CD4-positive, alpha-beta T cell treated with Interleukin-6 for 4 hours (primary cell): ENCODE measurements around the gene CANT1.

Source experiments
- DNase-seq: peaks from one replicate; pipeline ENCODE4 v3.0.0-alpha.2; 2020; ENCODE audit warnings: mixed read lengths

Gene CANT1

GRCh38 chr17:79009397-79010303, at the start of gene CANT1:
CANT1 (minus strand) TSS chr17:79009764; CDS start chr17:78997622, 12,142 bp downstream.
- peak; percentile 89 for DNase-seq

DNA sequence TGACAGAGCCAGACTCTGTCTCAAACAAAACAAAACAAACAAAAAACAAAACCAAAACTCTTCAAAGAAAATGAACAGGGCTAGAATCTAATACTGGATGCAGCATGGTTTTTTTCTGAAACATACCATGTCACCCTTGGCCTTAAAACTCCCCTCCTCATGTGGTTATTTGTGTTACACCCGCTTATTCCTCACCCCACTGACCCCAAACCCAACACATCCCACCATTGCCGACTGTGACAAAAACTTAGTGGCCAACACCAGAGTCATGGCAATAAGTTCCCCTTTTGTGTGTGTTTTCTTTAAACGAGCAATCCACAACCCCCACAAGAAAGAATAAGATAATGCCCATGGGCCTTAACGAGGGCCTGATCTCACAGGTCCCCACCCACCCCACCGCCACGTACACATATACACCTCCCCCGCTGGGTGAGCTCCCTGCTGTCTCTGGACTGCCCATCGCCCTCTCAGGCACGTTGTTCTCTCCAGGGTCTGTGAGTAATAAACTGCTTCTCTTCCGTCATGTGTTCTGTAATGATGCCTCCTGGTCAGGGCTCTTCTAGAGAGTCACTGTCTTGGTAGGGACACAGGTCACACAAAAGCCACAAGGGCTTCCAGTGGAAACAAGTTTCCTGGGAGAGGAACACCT, 48.3 kb upstream of the CANT1 start:
- no peak for DNase-seq

DNA sequence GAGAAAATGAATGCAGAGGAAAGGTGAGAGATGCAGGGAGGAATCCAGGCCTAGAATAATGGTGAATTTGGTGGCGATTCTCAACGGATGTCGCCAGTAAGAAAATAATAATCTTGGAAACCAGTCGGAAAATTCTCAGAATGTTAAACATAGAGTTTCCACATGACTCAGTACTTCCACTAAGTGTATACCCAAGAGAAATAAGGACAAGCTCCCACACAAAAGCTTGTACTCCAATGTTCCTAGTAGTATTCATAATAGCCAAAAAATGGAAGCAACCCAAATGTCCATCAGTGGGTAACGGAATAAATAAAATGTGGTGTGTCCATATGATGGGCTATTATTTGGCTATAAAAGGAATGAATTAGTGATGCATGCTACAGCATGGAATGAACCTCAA, 45.6 kb upstream of the CANT1 start:
- DNase-seq = no peak

- DNase-seq = no peak
Observed at GRCh38 chr17:79054200-79054960, 44.8 kb upstream of the CANT1 start.

- no peak for DNase-seq
Observed at GRCh38 chr17:79053251-79053925, 43.8 kb upstream of the CANT1 start.

- no peak for DNase-seq
Observed at GRCh38 chr17:79052131-79052530, 42.6 kb upstream of the CANT1 start.

GRCh38 chr17:79051306-79051705, 41.7 kb upstream of the CANT1 start:
- no peak for DNase-seq

GRCh38 chr17:79050551-79050950, 41.0 kb upstream of the CANT1 start:
- no peak for DNase-seq

GRCh38 chr17:79049821-79050220, 40.3 kb upstream of the CANT1 start:
- DNase-seq = no peak

- DNase-seq = no peak
Observed at GRCh38 chr17:79048826-79049755, 39.5 kb upstream of the CANT1 start.

DNA sequence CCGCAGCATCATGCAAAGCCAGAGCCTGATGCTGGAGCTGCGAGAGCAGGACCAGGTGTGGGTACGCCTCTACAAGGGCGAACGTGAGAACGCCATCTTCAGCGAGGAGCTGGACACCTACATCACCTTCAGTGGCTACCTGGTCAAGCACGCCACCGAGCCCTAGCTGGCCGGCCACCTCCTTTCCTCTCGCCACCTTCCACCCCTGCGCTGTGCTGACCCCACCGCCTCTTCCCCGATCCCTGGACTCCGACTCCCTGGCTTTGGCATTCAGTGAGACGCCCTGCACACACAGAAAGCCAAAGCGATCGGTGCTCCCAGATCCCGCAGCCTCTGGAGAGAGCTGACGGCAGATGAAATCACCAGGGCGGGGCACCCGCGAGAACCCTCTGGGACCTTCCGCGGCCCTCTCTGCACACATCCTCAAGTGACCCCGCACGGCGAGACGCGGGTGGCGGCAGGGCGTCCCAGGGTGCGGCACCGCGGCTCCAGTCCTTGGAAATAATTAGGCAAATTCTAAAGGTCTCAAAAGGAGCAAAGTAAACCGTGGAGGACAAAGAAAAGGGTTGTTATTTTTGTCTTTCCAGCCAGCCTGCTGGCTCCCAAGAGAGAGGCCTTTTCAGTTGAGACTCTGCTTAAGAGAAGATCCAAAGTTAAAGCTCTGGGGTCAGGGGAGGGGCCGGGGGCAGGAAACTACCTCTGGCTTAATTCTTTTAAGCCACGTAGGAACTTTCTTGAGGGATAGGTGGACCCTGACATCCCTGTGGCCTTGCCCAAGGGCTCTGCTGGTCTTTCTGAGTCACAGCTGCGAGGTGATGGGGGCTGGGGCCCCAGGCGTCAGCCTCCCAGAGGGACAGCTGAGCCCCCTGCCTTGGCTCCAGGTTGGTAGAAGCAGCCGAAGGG, 38.6 kb upstream of the CANT1 start:
- no peak for DNase-seq

DNA sequence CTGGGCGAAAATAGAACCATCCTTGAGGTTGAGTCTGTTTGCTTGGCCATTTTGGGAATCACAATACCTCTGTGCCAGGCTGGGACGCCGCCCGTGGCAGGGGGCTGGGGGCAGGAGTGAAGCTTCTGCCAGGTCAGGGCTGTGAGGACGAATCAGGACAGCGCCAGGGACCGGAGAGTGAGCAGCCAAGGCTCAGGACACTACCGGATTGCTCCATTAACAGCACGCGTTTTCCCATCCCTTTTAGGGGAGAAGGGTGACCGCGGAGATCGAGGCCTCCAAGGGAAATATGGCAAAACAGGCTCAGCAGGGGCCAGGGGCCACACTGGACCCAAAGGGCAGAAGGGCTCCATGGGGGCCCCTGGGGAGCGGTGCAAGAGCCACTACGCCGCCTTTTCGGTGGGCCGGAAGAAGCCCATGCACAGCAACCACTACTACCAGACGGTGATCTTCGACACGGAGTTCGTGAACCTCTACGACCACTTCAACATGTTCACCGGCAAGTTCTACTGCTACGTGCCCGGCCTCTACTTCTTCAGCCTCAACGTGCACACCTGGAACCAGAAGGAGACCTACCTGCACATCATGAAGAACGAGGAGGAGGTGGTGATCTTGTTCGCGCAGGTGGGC, 37.8 kb upstream of the CANT1 start:
- no peak for DNase-seq

DNA sequence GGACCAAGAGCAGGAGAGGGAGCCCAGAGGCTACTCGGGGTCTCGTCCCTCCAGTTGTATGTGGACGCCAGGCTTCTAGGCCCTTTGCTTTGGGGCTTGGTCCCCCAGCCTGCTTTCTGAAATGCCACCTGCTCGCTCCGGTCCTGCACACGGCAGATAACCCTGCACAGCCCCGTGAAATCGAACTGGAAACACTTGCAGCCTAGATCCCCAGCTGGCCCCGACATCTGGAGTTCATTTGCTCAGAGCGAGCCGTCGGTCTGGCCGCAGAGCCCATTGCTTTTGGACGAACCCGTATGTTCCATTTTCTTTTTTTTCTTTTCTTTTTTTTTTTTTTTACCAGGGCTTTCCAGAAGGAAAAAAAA, 37.3 kb upstream of the CANT1 start:
- no peak for DNase-seq

DNA sequence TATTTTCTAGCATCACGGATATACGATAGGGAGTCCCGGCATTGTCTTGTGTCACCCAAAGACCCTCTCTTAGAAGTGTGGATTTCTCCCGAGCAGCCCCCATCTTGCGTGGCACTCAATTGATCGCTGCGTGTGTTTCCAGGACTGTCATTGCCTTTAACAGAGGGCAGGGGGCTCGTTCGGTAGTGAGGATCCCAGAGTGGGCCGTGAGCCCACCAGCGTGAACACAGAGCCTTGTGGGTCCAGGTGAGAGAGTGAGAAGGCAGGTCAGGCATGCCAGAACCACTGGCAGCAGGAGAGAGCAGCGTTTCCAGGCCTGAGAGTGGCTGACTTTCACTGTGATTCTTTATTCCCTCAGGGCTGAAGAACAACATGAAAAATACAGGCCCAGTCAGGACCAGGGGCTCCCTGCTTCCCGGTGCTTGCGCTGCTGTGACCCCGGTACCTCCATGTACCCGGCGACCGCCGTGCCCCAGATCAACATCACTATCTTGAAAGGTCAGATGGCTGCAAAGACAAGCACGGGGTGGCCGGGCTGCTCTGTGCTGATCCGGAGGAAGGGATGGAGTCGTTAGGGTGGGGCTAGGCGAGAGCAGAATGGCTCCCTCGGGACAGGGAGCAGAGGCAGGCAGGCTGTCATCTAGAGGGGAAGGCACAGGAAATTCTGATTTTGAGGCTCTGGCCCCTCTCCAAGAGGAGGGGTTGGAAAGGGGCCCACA, 36.8 kb upstream of the CANT1 start:
- no peak for DNase-seq

GRCh38 chr17:79045842-79046196, 36.3 kb upstream of the CANT1 start:
- DNase-seq = peak; percentile 69

DNA sequence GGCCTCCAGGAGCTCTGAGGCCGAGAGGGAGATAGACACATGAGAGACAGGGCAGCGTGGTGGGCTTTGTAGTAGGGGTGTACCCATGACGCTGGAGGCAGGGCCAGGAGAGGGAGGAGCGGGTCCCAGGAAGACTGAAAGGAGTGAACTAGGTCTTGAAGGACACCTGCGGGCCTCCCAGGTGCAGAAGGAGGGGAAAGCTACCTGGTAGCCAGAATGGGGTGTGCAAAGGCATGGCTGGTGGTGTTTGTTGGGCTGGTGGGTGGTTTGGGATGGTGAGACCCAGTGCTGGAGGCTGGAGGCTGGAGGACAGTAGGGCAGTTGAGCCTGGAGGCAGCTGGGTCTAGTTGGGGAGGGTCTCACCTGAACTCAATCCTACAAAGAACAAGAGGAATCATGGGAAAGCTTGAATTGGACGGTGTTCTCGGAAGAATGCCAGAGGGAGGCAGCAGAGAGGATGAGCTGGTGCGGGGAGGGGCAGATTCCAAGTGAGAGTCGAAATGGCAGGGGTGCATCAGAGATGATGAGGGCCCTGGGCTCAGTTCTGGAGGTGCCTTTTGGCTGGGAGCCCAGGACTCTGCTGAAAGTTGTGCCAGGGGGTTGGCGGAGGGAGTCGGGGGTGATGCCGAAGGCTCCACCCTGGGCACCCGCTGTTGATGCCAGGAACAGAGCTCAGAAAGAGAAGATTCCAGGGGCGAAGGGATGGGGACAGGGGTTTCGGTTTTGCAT, 35.6 kb upstream of the CANT1 start:
- DNase-seq = no peak

DNA sequence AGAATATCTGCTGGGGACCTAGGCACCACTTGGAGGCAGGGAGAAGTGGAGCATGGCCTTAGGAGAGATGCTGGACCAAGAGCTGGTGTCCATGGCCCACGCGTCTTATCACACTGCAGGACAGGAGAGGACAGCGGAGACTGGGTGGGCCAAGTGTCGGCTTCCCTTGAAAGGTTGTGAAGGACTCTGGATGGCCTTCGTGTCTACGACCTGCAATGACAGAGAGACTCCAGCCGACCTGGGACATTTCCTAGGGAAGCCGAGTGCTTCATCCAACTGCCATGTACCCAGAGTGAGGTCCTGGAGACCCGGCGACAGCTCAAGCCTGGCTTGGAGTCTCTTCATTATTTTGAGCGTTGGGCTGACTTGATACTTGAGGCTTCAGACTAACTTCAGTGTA, 34.9 kb upstream of the CANT1 start:
- no peak for DNase-seq

DNA sequence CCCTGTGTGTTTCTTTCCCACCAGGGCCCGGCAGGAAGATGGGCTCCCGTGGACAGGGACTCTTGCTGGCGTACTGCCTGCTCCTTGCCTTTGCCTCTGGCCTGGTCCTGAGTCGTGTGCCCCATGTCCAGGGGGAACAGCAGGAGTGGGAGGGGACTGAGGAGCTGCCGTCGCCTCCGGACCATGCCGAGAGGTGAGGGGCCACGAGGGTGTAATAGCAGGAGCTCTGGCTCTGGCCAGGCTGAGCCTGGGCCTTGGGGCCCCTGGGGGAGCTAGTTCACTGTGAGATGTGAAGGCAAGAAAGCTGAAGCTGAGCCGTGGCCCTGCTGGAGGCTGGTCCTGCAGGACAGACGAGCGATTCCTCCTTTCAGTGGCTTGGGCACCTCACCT, 34.4 kb upstream of the CANT1 start:
- DNase-seq = no peak
